ENCODE data around the gene NACAD.

- TF ChIP-seq, protein P1, sequence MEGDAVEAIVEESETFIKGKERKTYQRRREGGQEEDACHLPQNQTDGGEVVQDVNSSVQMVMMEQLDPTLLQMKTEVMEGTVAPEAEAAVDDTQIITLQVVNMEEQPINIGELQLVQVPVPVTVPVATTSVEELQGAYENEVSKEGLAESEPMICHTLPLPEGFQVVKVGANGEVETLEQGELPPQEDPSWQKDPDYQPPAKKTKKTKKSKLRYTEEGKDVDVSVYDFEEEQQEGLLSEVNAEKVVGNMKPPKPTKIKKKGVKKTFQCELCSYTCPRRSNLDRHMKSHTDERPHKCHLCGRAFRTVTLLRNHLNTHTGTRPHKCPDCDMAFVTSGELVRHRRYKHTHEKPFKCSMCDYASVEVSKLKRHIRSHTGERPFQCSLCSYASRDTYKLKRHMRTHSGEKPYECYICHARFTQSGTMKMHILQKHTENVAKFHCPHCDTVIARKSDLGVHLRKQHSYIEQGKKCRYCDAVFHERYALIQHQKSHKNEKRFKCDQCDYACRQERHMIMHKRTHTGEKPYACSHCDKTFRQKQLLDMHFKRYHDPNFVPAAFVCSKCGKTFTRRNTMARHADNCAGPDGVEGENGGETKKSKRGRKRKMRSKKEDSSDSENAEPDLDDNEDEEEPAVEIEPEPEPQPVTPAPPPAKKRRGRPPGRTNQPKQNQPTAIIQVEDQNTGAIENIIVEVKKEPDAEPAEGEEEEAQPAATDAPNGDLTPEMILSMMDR (IDR thresholded peaks at IDR 0.05; ENCODE audit: low read length): peak; percentile 14; the same call in 1 of the 2 replicates
- TF ChIP-seq EZH2 (IDR thresholded peaks at IDR 0.05; ENCODE audit: borderline replicate concordance, low read length): no peak
Observed at GRCh38 chr7:45078125-45078681, 10.6 kb downstream of the NACAD start.

All from OCI-LY1 (cell line).